HTR-8/SVneo (cell line): ENCODE results near the gene PFKP.
"Not testable (repeated sequence)": the region's sequence is repeated elsewhere in the genome, so short reads cannot be mapped to it uniquely, and the experiment has no call there.

Experiments used
- DNase-seq: peaks from one replicate; pipeline ENCODE4 v3.0.0; 2011; ENCODE audit warnings: low spot score, mixed read lengths; ENCODE audit not compliant: insufficient read length
- FAIRE-seq: peaks from 2 replicates; lab custom pipeline; 2011; peaks lifted over from hg19 to GRCh38; lab: Jason Lieb, UNC

Gene PFKP

DNA sequence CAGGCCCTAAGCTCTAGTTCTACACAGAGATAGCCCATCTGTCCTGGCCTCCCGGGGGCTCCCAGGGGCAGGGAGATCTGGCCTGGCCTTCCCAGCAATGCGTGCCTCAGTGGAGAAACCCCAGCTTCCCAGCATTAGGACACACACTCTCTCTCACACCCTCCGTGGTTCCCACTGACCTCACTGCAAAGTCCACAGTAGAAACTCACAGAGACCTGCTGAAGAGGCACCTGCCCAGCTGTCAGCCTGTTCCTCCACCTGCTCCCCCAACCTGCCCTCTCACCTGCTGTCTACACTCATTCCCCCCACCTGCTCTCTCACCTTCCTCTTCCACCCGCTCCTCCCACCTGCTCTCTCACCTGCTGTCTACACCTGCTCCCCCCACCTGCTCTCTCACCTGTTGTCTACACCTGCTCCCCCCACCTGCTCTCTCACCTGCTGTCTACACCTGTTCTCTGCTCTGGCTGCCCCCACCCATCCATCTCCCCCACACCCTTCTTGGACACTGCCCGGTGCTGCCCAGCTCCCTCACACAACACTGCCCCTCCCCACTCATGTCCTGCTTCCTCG, 21.1 kb upstream of the PFKP start:
- no peak for FAIRE-seq
- no peak for DNase-seq

DNA sequence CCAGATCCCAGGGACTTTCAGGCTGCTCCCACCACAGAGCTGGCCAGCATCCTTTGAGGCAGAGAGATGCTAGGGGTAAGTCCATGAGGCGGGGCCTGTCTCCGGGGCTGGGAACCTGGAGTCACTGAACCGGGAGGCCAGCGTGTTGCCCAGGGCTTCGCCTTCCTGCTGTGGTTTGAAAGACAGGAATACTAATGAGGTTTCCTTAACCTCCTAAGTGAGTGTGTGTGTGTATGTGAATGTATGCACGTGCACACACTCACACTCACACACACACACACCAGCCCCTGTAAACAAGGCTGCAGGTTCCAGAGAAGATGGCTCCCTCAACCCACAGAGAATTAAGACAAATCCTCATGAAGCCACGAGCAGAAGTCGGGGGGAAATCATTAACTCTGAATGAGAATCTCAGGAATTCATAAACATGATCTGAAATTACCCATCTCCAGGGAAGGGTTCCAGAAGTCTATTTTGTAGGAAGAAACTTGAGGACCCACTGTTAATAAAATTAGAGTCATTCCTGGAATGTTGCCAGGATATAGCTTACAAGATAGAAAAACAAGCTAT, 20.3 kb upstream of the PFKP start:
- no peak for DNase-seq

DNA sequence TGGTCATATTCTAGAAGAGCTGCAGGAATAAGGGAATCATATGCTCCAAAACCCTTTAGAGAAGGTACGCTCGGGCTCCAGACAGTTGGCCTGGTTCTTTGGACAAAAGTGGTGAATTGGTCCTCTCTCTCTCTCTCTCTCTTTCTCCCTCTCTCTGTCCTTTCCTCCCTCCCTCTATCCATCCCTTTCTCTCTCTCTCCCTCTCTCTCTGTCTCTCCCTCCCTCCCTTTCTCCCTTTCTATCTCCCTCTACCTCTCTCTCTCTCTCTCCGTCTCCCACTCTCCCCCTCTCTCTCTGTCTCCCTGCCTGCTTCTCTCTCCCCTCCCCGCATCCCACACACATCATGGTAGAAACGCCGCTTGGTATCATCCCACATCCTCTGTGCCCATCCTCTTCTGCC, 19.8 kb upstream of the PFKP start:
- FAIRE-seq = no peak

More for the DNA sequence above, 20.3 kb upstream of the PFKP start:
- FAIRE-seq = no peak

DNA sequence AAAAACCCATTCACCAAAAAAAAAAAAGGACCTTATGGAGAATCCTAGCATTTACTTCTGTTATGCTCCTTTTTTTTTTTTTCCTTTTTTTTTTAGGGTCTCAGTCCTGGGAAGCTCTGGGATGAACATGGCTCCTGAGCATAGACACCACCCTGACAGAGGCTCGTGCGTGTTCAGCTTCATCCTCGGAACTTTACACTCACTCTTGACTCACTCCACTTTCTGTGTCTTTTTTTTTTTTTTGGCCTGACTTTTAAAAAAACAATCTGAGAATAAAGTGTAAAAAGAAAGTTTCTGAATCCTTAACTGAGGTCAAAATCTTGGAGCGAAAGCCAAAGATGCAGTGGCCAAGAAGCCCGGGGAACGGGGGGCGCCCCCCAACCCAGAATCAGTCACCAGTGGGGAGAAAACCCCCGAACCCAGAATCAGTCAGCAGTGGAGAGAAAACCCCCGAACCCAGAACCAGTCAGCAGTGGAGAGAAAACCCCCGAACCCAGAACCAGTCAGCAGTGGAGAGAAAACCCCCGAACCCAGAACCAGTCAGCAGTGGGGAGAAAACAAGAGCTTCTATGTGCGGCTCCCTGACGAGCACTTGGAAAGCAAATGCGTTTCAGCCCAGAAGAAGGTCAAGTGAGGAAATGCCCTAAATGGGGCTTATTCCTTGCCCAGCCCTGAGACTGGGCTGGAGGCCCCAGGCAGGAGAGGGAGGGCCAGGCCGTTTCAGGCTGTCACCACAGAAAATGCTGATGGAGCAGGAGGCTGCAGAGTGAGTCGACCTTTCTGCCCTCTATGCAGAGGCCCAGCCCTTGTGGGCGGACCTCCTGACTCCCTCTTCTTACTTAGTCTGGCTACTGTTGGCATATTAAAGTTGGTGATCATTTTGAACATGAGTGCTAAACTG, 19.0 kb upstream of the PFKP start:
- FAIRE-seq (no peak), DNase-seq (no peak)

More for the DNA sequence above, 19.8 kb upstream of the PFKP start:
- DNase-seq = no peak

DNA sequence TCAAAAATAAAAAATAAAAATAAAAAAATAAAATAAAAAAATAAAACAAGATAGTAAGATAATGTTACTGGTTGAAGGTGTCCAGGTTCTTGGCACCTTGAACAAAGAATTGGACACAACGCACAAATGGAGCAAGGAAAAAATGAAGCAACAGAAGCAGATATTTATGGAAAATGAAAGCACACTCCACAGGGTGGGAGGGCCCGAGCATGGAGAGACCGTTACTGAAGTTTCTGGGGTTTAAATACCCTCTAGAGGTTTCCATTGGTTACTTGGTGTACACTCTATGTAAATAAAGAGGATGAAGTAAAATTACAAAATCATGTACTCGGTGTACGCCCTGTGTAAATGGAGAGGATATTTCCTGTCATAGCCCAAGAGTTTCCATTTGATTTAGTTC, 15.7 kb upstream of the PFKP start:
- DNase-seq (no peak), FAIRE-seq (no peak)

GRCh38 chr10:3053155-3053554, 14.2 kb upstream of the PFKP start:
- FAIRE-seq (no peak), DNase-seq (no peak)

DNA sequence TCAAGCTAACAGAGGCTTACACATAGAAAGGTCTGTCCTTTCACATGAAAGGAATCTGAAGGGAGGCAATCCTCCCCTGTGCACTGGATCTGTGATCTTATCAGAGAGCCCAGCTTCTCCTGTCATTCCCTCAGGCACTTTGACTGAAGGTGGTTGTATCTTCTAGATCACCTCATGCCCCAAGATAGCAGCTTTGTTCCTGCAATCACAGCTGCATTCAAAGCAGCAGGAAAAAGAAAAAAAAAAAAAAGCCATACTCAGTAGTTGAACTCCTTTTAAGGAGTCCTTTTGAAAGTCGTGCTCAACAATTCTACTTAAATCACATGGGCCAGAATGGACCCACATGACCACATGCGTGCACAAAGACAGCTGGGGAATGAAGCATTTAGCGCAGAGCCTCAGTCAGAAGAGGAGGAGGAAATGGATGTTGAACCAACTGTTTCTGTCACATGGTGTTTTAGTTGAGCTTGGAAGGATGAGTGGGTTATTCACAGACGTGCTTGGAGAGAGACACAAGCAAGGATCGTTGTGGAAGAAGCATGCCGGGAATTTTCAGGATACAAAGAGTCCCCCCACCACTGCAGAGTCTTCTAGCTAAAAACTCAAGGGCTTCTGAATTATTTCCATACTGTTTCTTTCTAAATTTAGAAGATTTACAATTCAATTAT, 13.0 kb upstream of the PFKP start:
- FAIRE-seq (no peak), DNase-seq (no peak)

- no peak for FAIRE-seq
- no peak for DNase-seq
Measured at GRCh38 chr10:3054851-3055199, 12.5 kb upstream of the PFKP start.

DNA sequence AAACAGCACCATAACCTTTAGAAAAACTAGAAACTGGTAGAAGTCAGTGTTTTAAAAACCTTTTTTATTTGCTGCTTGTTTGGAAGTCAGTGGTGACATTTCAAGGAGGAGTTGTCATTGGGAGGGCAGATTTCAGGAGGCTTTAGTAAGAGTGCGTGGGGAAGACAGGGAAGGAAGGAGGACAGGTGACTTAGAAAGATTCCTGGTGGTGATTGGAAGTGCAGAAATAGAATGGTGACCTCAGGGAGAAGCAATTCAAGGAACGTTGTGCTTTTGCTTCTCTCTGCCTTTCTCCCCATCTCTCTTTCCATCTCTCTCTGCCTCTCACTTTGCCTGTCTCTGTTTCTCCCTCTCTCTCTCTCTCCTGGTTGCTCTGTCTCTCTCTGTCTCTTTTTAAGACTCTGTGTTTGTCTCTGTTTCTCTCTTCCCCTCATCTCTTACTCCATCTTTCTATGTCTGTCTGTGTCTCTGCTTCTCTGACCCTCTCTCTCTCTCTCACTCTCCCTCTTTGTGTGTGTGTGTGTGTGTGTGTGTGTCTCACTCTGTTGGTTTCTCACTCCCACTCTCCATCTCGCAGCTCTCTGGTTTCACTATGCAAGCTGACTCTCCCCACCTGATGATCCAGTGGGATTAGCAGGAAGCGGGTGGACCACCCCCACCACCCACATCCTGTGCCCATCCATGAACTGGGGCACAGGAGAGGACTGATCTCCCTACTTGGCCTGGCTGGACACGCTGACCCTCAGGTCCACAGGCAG, 10.9 kb upstream of the PFKP start:
- DNase-seq (no peak), FAIRE-seq (no peak)

GRCh38 chr10:3057946-3058345, 9.4 kb upstream of the PFKP start:
- FAIRE-seq = no peak

DNA sequence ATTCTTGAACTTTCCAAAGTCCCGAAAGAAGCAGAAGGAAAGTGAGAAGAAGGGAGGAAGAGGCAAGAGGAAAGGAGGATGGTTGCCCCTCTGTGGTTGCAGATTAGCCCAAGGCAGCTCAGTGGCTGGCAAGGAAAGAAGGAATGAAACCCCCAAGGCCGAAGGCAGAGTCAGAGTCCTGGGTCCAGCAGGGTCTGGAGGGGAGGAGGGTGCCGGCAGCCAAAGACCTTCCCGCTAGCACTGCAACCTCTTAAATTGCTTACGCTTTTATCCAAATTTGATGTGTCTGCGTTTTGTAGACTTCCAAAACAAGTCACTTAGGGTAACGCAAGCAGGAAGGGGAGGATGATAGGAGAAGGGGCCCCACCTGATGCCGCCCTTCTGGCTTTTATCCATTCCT, 7.4 kb upstream of the PFKP start:
- FAIRE-seq = no peak
- DNase-seq = no peak

More at GRCh38 chr10:3057946-3058345, 9.4 kb upstream of the PFKP start:
- no peak for DNase-seq

GRCh38 chr10:3060481-3060889, 6.9 kb upstream of the PFKP start:
- FAIRE-seq (no peak), DNase-seq (no peak)

DNA sequence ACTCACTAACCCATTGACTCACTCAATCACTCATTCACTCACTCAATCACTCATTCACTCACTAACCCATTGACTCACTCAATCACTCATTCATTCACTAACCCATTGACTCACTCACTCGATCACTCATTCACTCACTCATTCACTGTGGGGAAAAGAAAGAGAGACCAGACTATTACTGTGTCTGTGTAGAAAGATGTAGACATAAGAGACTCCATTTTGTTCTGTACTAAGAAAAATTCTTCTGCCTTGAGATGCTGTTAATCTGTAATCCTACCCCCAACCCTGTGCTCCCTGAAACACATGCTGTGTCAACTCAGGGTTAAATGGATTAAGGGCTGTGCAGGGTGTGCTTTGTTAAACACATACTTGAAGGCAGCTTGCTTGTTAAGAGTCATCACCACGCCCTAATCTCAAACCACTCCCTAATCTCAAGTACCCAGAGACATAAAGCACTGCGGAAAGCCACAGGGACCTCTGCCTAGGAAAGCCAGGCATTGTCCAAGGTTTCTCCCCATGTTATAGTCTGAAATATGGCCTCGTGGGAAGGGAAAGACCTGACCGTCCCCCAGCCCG, 5.9 kb upstream of the PFKP start:
- DNase-seq, FAIRE-seq: not testable (repeated sequence)

- DNase-seq = no peak
- FAIRE-seq = no peak
Measured at GRCh38 chr10:3062502-3063186, 4.7 kb upstream of the PFKP start.

DNA sequence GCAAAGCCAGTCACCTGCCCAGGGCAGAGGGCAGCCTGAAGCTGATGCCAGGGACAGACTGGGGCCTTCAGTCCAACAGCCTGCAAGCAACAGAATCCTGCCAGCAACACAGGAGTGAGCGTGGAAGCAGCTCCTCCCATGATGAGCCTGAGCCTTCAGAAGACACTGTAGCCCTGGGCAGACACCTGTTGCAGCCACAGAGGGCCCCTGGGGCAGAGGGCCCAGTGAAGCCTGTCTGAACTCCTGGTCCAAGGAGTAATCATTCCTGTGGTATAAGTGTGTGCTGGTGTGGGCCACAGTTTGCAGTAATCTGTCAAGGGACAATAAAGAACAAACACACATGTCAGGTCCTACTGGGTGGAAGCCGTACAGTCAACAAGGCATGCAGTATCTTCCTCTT, 2.9 kb upstream of the PFKP start:
- no peak for DNase-seq
- no peak for FAIRE-seq

- DNase-seq = no peak
- FAIRE-seq = no peak
Measured at GRCh38 chr10:3065622-3066021, 1.7 kb upstream of the PFKP start.

GRCh38 chr10:3066317-3067117, 831 bp upstream of the PFKP start:
- FAIRE-seq = no peak
- no peak for DNase-seq

GRCh38 chr10:3067859-3068179, 471 bp downstream of the PFKP start:
- DNase-seq (no peak), FAIRE-seq (no peak)
